H1 (cell line): ENCODE results near the gene PCDHB5. TPM values are rescaled to one million over a fixed set of nuclear protein-coding genes. Genes with fewer than 3 reads are reported as not detected.

Source experiments
- CTCF ChIA-PET: fragments of 300-600 bp; sonication (Branson Sonifier 250); formaldehyde crosslinking; loops from one replicate; lab custom pipeline; 2021; ENCODE audit not compliant: partially characterized antibody; lab: Charles Lee
- POLR2A ChIA-PET: fragments of 300-600 bp; sonication (Branson Sonifier 250); formaldehyde crosslinking; loops from one replicate; lab custom pipeline; 2021; ENCODE audit warnings: inconsistent platforms; ENCODE audit not compliant: partially characterized antibody; lab: Charles Lee
- DNase-seq, 2 experiments: peaks; one replicate each; pipeline versions ENCODE4 v3.0.0 to v3.0.0-alpha.2; 2010 to 2022; ENCODE audit warnings: low spot score in 2 of 2, low read depth in 1 of 2, mixed read lengths in 1 of 2
- FAIRE-seq: peaks from 2 replicates; lab custom pipeline; 2011; peaks lifted over from hg19 to GRCh38; lab: Jason Lieb, UNC
- H2AFZ ChIP-seq: 2 replicates; pipeline ENCODE4 v1.8.1; 2012; ENCODE audit warnings: low read length, inconsistent platforms
- H2AK5ac ChIP-seq: 2 replicates; pipeline ENCODE4 v1.6.1; 2013; ENCODE audit warnings: low read depth, low read length
- H2BK120ac ChIP-seq: replicated peaks from 2 replicates; pipeline ENCODE3; 2013; ENCODE audit warnings: low read depth, low read length, inconsistent platforms
- H2BK12ac ChIP-seq: 2 replicates; pipeline ENCODE4 v1.6.1; 2013; ENCODE audit warnings: low read depth, low read length
- H2BK15ac ChIP-seq: 2 replicates; pipeline ENCODE4 v1.6.1; 2013; ENCODE audit warnings: low read length
- H2BK20ac ChIP-seq: 2 replicates; pipeline ENCODE4 v1.6.1; 2013; ENCODE audit warnings: low read length
- H2BK5ac ChIP-seq: 2 replicates; pipeline ENCODE4 v1.6.1; 2013; ENCODE audit warnings: low read depth, low read length
- H3K14ac ChIP-seq: 2 replicates; pipeline ENCODE4 v1.6.1; 2013; ENCODE audit warnings: inconsistent platforms; ENCODE audit not compliant: insufficient read length
- H3K18ac ChIP-seq: 2 replicates; pipeline ENCODE4 v1.6.1; 2013; ENCODE audit warnings: low read length; ENCODE audit errors: extremely low read depth
- H3K23ac ChIP-seq: 2 replicates; pipeline ENCODE4 v1.6.1; 2013; ENCODE audit warnings: inconsistent platforms; ENCODE audit not compliant: insufficient read length
- H3K23me2 ChIP-seq: 2 replicates; pipeline ENCODE4 v1.6.1; 2013; ENCODE audit warnings: low read depth, low read length
- H3K27ac ChIP-seq: 2 replicates; pipeline ENCODE4 v1.6.1; 2011; ENCODE audit warnings: low read depth, low read length, inconsistent platforms
- H3K27me3 ChIP-seq, 4 experiments: replicated peaks in 1 of 4; 1 replicate in 1 of 4; 2 replicates in 3 of 4; pipeline versions ENCODE4 v1.6.1 to v1.8.1; 2011 to 2013; ENCODE audit warnings: low read length in 3 of 4, mild to moderate bottlenecking in 3 of 4, inconsistent platforms in 2 of 4, mixed read lengths in 2 of 4, moderate library complexity in 1 of 4; ENCODE audit not compliant: control insufficient read depth in 3 of 4, insufficient read depth in 3 of 4; ENCODE audit errors: extremely low read depth in 1 of 4
- H3K36me3 ChIP-seq, 4 experiments: 2 replicates each; pipeline versions ENCODE4 v1.6.1 to v1.8.1; 2011 to 2013; ENCODE audit warnings: mild to moderate bottlenecking in 4 of 4, low read length in 3 of 4, moderate library complexity in 2 of 4, control low read depth in 1 of 4, inconsistent platforms in 1 of 4; ENCODE audit not compliant: insufficient read depth in 4 of 4, control insufficient read depth in 2 of 4
- H3K4ac ChIP-seq: replicated peaks from 2 replicates; pipeline ENCODE3; 2013; ENCODE audit warnings: low read length, low read depth, mixed read lengths, inconsistent platforms; ENCODE audit not compliant: insufficient read length
- H3K4me1 ChIP-seq, 4 experiments: replicated peaks in 1 of 4; 1 replicate in 1 of 4; 2 replicates in 3 of 4; pipeline versions ENCODE4 v1.6.1 to v1.8.1; 2011 to 2013; ENCODE audit warnings: low read length in 3 of 4, inconsistent platforms in 2 of 4, mixed read lengths in 1 of 4; ENCODE audit not compliant: insufficient read depth in 4 of 4, control insufficient read depth in 3 of 4
- H3K4me2 ChIP-seq, 2 experiments: 2 replicates each; pipeline versions ENCODE4 v1.6.1 to v1.8.1; 2011 to 2013; ENCODE audit warnings: low read depth in 2 of 2, low read length in 2 of 2, control low read depth in 1 of 2, inconsistent platforms in 1 of 2, mild to moderate bottlenecking in 1 of 2; ENCODE audit not compliant: insufficient read depth in 1 of 2
- H3K4me3 ChIP-seq, 4 experiments: fragments of 200-600, 300-600 bp in 1 of 4; sonication (generic), shearing (Covaris generic), sonication (Bioruptor Twin) in 1 of 4; 2 replicates each; pipeline versions ENCODE4 v1.5.1 to v1.8.1; 2011 to 2016; ENCODE audit warnings: low read length in 4 of 4, low read depth in 3 of 4, control low read depth in 2 of 4, inconsistent platforms in 2 of 4, mild to moderate bottlenecking in 2 of 4, mixed read lengths in 1 of 4, moderate library complexity in 1 of 4; ENCODE audit not compliant: insufficient read depth in 2 of 4; ENCODE audit errors: extremely low read depth in 1 of 4
- H3K56ac ChIP-seq: replicated peaks from 2 replicates; pipeline ENCODE3; 2013; ENCODE audit warnings: low read depth, mild to moderate bottlenecking, mixed read lengths, low read length, inconsistent platforms; ENCODE audit not compliant: insufficient read length
- H3K79me1 ChIP-seq: 2 replicates; pipeline ENCODE4 v1.6.1; 2013; ENCODE audit warnings: low read depth, low read length, control low read depth
- H3K79me2 ChIP-seq, 2 experiments: 2 replicates each; pipeline versions ENCODE4 v1.6.1 to v1.8.1; 2012 to 2013; ENCODE audit warnings: low read length in 2 of 2, mild to moderate bottlenecking in 2 of 2, inconsistent platforms in 1 of 2; ENCODE audit not compliant: insufficient read depth in 2 of 2, control insufficient read depth in 1 of 2
- H3K9ac ChIP-seq, 4 experiments: replicated peaks in 1 of 4; 1 replicate in 1 of 4; 2 replicates in 3 of 4; pipeline versions ENCODE4 v1.6.1 to v1.8.1; 2011 to 2013; ENCODE audit warnings: low read depth in 3 of 4, low read length in 3 of 4, control low read depth in 2 of 4, mild to moderate bottlenecking in 2 of 4, moderate library complexity in 2 of 4, inconsistent platforms in 1 of 4; ENCODE audit errors: extremely low read depth in 1 of 4
- H3K9me3 ChIP-seq, 2 experiments: 2 replicates each; pipeline versions ENCODE4 v1.6.1 to v1.8.1; 2012 to 2013; ENCODE audit warnings: mild to moderate bottlenecking in 2 of 2, moderate library complexity in 2 of 2, control low read depth in 1 of 2, inconsistent platforms in 1 of 2, low read depth in 1 of 2, low read length in 1 of 2, mixed read lengths in 1 of 2; ENCODE audit not compliant: insufficient read depth in 2 of 2
- H4K20me1 ChIP-seq, 2 experiments: replicated peaks in 1 of 2; 2 replicates each; pipeline versions ENCODE3 to v1.8.1; 2011 to 2013; ENCODE audit warnings: inconsistent platforms in 2 of 2, low read length in 2 of 2, mild to moderate bottlenecking in 1 of 2; ENCODE audit not compliant: insufficient read depth in 2 of 2, control insufficient read depth in 1 of 2
- H4K5ac ChIP-seq: 2 replicates; pipeline ENCODE4 v1.6.1; 2013; ENCODE audit warnings: low read length, low read depth, mixed read lengths, inconsistent platforms; ENCODE audit not compliant: insufficient read length
- H4K8ac ChIP-seq: 2 replicates; pipeline ENCODE4 v1.8.0; 2013; ENCODE audit warnings: mild to moderate bottlenecking, moderate library complexity, low read length, inconsistent platforms; ENCODE audit not compliant: insufficient read depth; ENCODE audit errors: extremely low read depth
- H4K91ac ChIP-seq: replicated peaks from 2 replicates; pipeline ENCODE3; 2013; ENCODE audit warnings: low read length, mixed read lengths, inconsistent platforms; ENCODE audit not compliant: insufficient read length
- BRCA1 ChIP-seq: IDR thresholded peaks from 2 replicates; pipeline ENCODE4 v1.6.1; 2012; ENCODE audit warnings: low read depth, low read length, improper control_type of control experiment
- GTF2F1 ChIP-seq: IDR thresholded peaks from 2 replicates; pipeline ENCODE4 v1.6.1; 2012; ENCODE audit warnings: low read depth, low read length, improper control_type of control experiment, borderline replicate concordance
- RNF2 ChIP-seq: fragments of 200-900, 300-1000 bp; sonication (generic); IDR thresholded peaks from 2 replicates; pipeline ENCODE4 v1.7.1; 2016; ENCODE audit warnings: borderline replicate concordance, low read depth, mild to moderate bottlenecking, antibody characterized with exemption, low read length; ENCODE audit not compliant: poor library complexity, severe bottlenecking; ENCODE audit errors: missing control alignments
- WGBS, 2 experiments: shearing (Covaris generic) in 1 of 2; methylation state at CpG; one replicate each; pipeline versions ENCODE4 v1.1.6 to v1.1.7; 2013 to 2015; ENCODE audit warnings: low lambda C conversion rate in 2 of 2, mixed read lengths in 2 of 2, inconsistent platforms in 1 of 2, low coverage in 1 of 2, missing lambda C conversion rate in 1 of 2; ENCODE audit not compliant: insufficient replicate concordance in 2 of 2, insufficient coverage in 1 of 2, insufficient read length in 1 of 2; ENCODE audit errors: extremely low coverage in 1 of 2, missing lambda C conversion rate in 1 of 2; 5-methylcytosine and 5-hydroxymethylcytosine counted together
- polyA plus RNA-seq, 7 experiments: library from polyadenylated mRNA; depleted of rRNA in 3 of 7; stranded (reverse) in 5 of 7; unstranded in 2 of 7; fragments of >200 nt in 5 of 7; fragments of 200-250 nt in 2 of 7; gene quantifications; 1 replicate in 5 of 7; 2 replicates in 1 of 7; 4 replicates in 1 of 7; pipeline versions ENCODE4 v1.2.1 to v1.2.3, GENCODE V29; 2011 to 2013; ENCODE audit warnings: missing spikeins in 2 of 7, mixed read lengths in 2 of 7
- total RNA-seq: library from RNA; stranded (reverse); fragmentation: NEBNext Ultra II Directional; extraction: Animal tissue kit (Norgen Biotek cat#: 25700); gene quantifications from 2 replicates; pipeline ENCODE4 v1.2.1, GENCODE V29; 2021
- TF ChIP-seq, protein P1 (sequence below): IDR thresholded peaks from 2 replicates; pipeline ENCODE4 v1.6.1; 2011; ENCODE audit warnings: low read length, improper control_type of control experiment

Gene PCDHB5
- total and polyA plus RNA-seq, 2 of the 8 experiments (the other 6 are each of a cell fraction or from before 2014, with no cell fraction given), result 2.4 to 8.2 TPM

DNA sequence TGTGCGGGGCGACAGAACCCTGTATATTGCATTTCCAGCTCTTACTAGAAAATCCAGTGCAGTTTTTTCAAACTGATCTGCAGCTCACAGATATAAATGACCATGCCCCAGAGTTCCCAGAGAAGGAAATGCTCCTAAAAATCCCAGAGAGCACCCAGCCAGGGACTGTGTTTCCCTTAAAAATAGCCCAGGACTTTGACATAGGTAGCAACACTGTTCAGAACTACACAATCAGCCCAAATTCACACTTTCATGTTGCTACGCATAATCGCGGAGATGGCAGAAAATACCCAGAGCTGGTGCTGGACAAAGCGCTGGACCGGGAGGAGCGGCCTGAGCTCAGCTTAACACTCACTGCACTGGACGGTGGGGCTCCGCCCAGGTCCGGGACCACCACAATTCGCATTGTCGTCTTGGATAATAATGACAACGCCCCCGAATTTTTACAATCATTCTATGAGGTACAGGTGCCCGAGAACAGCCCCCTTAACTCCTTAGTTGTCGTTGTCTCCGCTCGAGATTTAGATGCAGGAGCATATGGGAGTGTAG is 786 bp downstream of the PCDHB5 start:
- Histone ChIP-seq H3K27ac (peak overlapping the region; percentile 70; the same call in 1 of the 2 replicates), H3K14ac (no peak overlapping the region), H3K79me2 (no peaks in the 10 kb centered on the region), H3K18ac (peak overlapping the region; percentile 55; the same call in 1 of the 2 replicates), H3K4me1 (no peaks in the 10 kb centered on the region), H3K36me3 (peaks cover 0 to 12% (median 3%) of the 10 kb centered on the region in 4 experiments; a peak in 3 of 8 replicates), H3K4me2 (peak overlapping the region; percentile 56 to 67), H4K5ac (no peak overlapping the region), H2BK120ac (no peak overlapping the region), H4K20me1 (no peaks in the 10 kb centered on the region), H2AK5ac (peak overlapping the region; percentile 40; the same call in 1 of the 2 replicates), H3K23ac (no peak overlapping the region), H3K4ac (no peak overlapping the region), H3K56ac (no peak overlapping the region), H4K8ac (no peak overlapping the region), H3K27me3 (no peaks in the 10 kb centered on the region), H3K4me3 (peak overlapping the region; percentile 60 to 98 (median 64)), H3K23me2 (0 out of 2 replicates have a peak, but pooled peaks cover 2% of the 10 kb centered on the region), H4K91ac (no peak overlapping the region), H2BK5ac (no peak overlapping the region), H2BK12ac (no peak overlapping the region), H3K9ac (peak overlapping the region in 3 of 4 experiments; percentile 80 to 98 (median 84); a peak in 4 of 7 replicates), H2BK20ac (no peak overlapping the region), H3K79me1 (no peaks in the 10 kb centered on the region), H3K9me3 (peaks cover 20 to 31% of the 10 kb centered on the region in 2 experiments), H2AFZ (no peak overlapping the region), H2BK15ac (no peak overlapping the region)
- CTCF ChIA-PET, result interaction anchor here (0.6 to 2.4 kb wide), 46 partner anchors 8 to 428 kb away, joined by 3 to 29 read pairs (median 5); partner anchors contain the start of genes PCDHB10, PCDHB11, PCDHB12 and PCDHB14
- FAIRE-seq (no peak), DNase-seq (no peak)
- POLR2A ChIA-PET, result interaction anchor here (0.7 to 1.8 kb wide), 10 partner anchors 8 to 138 kb away, joined by 3 to 11 read pairs (median 4); partner anchors contain the start of genes PCDHB10, PCDHB16, PCDHB2 and PCDHB4
- WGBS, 2 experiments, result 78% methylated on average over 19 of the region's 19 CpGs; no CpG with 5 or more reads in 1 of the 2 experiments
- TF ChIP-seq BRCA1 (no peak), GTF2F1 (no peak), RNF2 (no peak)
- TF ChIP-seq, protein P1, sequence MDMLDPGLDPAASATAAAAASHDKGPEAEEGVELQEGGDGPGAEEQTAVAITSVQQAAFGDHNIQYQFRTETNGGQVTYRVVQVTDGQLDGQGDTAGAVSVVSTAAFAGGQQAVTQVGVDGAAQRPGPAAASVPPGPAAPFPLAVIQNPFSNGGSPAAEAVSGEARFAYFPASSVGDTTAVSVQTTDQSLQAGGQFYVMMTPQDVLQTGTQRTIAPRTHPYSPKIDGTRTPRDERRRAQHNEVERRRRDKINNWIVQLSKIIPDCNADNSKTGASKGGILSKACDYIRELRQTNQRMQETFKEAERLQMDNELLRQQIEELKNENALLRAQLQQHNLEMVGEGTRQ, result no peak
